NCI-H748 (cell line): ENCODE results near the gene TMEM51.

ENCODE experiments used
- DNase-seq: peaks from one replicate; lab custom pipeline; 2025; ENCODE audit not compliant: unreplicated experiment; lab: John Stamatoyannopoulos, UW

The TMEM51 gene

GRCh38 chr1:15264769-15265168 lies 111.2 kb downstream of the TMEM51 start:
- no peak for DNase-seq
